Endothelial cell of umbilical vein (primary cell): ENCODE measurements around the gene MED15.

Source experiments
- EZH2 ChIP-seq: IDR thresholded peaks from 2 replicates; pipeline ENCODE4 v1.6.1; 2012; ENCODE audit warnings: borderline replicate concordance, low read depth, mild to moderate bottlenecking, moderate library complexity, low read length, inconsistent platforms; ENCODE audit not compliant: severe bottlenecking
- FOS ChIP-seq: IDR thresholded peaks from 2 replicates; pipeline ENCODE4 v1.6.1; 2011; ENCODE audit warnings: mild to moderate bottlenecking, low read length, moderate library complexity, borderline replicate concordance; ENCODE audit not compliant: insufficient read depth
- GATA2 ChIP-seq: IDR thresholded peaks from 2 replicates; pipeline ENCODE4 v1.7.0; 2011; ENCODE audit warnings: low read depth, mild to moderate bottlenecking, moderate library complexity, mixed read lengths, low read length; ENCODE audit not compliant: insufficient read length, insufficient read depth
- MYC ChIP-seq: IDR thresholded peaks from one replicate; pipeline ENCODE4 v1.6.1; 2011; ENCODE audit warnings: mild to moderate bottlenecking, low read depth, low read length
- POLR2A ChIP-seq: IDR thresholded peaks from 2 replicates; pipeline ENCODE4 v1.6.1; 2012; ENCODE audit warnings: low read depth, mild to moderate bottlenecking, control low read depth, low read length
- POLR2AphosphoS5 ChIP-seq: IDR thresholded peaks from 2 replicates; pipeline ENCODE4 v1.6.1; 2012; ENCODE audit warnings: low read depth, mild to moderate bottlenecking, control low read depth, low read length, moderate library complexity; ENCODE audit not compliant: insufficient read depth
- TF ChIP-seq, protein P1 (sequence below), 2 donors: IDR thresholded peaks; 1 replicate in 1 of 2; 2 replicates in 1 of 2; pipeline ENCODE4 v1.5.1; 2011; ENCODE audit warnings: low read length in 2 of 2, mild to moderate bottlenecking in 2 of 2, moderate library complexity in 2 of 2, control low read depth in 1 of 2, inconsistent platforms in 1 of 2, low read depth in 1 of 2; ENCODE audit not compliant: insufficient read depth in 1 of 2; ENCODE audit errors: extremely low read depth in 1 of 2
- TF ChIP-seq, protein P2 (sequence below): IDR thresholded peaks from 2 replicates; pipeline ENCODE4 v1.6.1; 2011; ENCODE audit not compliant: insufficient read depth, insufficient read length

DNA sequence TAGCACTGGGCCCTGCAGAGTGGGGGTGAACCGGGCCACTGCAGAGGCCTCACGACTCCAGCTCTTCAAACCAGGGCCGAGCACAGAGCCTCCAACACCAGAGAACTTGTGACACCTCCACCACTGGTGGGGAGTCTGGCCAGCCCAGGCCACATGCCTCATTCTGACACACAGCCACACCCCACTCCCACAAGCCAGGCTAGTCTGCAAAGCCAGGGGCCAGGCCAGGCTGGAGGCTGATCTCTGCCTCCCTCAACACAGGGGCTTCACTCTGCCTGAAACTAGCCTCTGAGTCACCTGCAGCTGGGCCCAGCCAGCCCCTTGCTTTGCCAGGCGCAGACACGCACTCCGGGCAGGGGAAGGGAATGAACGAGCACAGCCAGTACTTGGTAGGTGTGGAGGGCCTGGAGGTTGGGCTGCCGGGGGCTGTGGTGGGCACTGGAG lies 102.9 kb downstream of the MED15 start:
- TF ChIP-seq, protein P1, sequence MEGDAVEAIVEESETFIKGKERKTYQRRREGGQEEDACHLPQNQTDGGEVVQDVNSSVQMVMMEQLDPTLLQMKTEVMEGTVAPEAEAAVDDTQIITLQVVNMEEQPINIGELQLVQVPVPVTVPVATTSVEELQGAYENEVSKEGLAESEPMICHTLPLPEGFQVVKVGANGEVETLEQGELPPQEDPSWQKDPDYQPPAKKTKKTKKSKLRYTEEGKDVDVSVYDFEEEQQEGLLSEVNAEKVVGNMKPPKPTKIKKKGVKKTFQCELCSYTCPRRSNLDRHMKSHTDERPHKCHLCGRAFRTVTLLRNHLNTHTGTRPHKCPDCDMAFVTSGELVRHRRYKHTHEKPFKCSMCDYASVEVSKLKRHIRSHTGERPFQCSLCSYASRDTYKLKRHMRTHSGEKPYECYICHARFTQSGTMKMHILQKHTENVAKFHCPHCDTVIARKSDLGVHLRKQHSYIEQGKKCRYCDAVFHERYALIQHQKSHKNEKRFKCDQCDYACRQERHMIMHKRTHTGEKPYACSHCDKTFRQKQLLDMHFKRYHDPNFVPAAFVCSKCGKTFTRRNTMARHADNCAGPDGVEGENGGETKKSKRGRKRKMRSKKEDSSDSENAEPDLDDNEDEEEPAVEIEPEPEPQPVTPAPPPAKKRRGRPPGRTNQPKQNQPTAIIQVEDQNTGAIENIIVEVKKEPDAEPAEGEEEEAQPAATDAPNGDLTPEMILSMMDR (IDR thresholded peaks at IDR 0.05; ENCODE audit: extremely low read depth in 1 of 2, insufficient read depth in 1 of 2, low read depth in 1 of 2, low read length in 2 of 2), result no peak
- TF ChIP-seq POLR2A (no peak), EZH2 (no peak), POLR2AphosphoS5 (no peak), GATA2 (no peak), FOS (no peak), MYC (no peak)
- TF ChIP-seq, protein P2, sequence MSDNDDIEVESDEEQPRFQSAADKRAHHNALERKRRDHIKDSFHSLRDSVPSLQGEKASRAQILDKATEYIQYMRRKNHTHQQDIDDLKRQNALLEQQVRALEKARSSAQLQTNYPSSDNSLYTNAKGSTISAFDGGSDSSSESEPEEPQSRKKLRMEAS, result no peak
